ENCODE results near the gene IL24.

IL24 gene

DNA sequence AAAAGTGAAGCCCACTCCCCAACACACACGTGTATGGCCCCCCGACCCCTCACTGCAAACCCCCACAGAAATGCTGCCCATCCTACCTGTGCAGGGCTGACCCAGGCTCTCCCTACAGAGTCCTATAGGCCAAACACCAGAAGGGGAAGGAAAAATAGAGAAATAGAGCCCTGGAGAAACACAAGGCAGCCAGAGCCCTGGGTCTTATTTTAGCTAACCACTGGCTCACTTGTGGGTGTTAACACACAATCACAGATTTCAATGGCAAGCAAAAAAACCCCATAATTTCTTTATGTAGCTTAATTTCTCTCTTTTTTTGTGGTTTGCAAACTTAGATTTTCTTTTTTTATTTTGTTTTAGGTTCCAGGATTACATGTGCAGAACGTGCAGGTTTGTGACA is 50.0 kb downstream of the IL24 start:
- in situ Hi-C loops (cut with MboI; ENCODE audit: low sequenced_read_pairs), result no loop called here

DNA sequence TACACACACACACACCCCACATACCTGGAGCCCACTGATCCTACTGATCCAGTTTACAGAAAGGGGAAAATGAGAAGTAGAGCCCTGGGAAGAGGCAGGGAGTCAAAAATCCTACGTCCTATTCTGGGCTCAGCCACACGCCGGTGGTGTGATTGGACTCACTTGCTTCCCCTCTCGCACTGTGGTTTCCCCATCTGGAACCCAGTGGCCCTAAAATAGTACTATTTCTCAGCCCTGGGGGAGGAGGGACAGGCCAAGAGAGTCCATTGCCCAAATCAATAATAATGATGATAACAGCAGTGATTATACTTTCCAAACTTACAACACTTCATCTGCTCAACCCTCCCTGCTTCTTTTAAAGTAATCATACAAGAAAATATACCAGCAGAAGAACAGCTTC is 52.0 kb downstream of the IL24 start:
- in situ Hi-C loops (cut with MboI; ENCODE audit: low sequenced_read_pairs), result no loop called here

DNA sequence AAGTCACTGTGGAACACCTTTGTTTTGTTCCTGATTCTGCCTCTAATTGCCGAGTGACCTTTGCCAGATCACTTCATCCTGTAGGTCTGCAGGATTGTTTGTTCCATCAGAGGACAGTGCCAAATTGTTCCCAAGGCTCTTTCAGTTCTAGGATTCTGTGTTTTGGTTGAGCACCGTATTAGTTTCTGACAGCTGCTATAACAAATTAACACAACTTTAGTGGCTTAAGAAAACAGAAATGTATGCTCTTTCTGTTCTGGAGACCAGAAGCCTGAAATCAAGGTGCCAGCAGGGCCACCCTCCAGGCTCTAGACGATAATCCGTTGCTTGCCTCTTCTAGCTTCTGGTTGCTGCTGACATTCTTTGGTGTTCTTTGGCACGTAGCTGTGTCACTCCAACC is 52.4 kb downstream of the IL24 start:
- in situ Hi-C loops (cut with MboI; ENCODE audit: low sequenced_read_pairs), result no loop called here

DNA sequence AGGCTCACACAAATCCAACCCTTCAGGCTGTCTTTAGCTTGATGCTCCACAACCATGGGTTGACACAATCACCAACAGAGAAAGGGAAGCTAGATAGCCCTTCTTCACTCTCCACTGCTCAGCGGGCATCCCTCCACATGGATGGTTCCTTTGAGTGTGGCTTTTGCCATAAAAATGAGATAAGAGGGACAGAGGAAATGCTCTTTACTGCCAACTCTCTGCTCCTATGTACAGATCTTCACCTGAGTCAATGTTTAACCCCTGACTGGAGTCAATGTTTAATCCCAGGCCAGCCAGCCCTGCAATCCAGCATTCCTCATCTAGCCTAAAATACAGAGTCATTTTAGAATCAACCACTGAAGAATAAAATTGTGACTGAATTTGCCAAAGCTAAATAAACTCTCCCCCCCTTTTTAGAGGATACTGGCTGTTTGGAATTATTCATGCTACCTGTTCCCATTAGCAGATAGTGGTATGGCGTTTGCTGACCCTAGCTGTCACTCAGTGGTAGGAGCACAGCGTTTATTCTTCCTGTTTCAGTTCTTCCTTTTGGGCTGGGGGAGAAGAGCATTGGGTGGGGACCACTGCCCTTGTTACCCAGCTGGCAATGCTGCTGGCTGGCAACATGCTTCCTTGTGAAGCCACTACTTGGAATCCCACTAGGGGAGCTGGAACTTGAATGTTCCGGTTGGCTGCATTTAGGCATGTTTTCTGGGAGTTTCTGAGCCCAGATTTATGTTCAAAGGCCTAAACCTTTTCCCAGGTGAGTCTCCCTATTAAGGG is 54.3 kb downstream of the IL24 start:
- in situ Hi-C loops (cut with MboI; ENCODE audit: low sequenced_read_pairs), result no loop called here

DNA sequence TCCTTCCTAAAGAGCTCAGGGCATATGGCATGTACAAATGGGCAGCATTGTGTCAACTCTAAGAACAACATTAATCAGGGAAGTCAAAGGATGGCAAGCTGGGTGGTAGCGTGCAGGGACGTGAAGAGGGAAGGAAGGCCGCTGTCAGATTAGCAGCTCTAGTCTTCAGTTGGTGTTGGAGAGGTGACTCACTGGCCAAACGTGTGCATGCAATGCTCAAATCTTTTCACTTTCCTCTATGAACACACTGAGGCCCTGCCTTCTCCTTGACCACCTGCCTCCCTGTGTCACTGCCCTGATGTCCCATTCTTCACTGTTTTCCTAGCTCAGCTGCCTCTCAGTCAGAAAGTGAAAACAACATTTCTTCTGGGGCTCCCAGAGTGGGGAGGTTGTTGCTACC is 54.9 kb downstream of the IL24 start:
- in situ Hi-C loops (cut with MboI; ENCODE audit: low sequenced_read_pairs), result no loop called here

DNA sequence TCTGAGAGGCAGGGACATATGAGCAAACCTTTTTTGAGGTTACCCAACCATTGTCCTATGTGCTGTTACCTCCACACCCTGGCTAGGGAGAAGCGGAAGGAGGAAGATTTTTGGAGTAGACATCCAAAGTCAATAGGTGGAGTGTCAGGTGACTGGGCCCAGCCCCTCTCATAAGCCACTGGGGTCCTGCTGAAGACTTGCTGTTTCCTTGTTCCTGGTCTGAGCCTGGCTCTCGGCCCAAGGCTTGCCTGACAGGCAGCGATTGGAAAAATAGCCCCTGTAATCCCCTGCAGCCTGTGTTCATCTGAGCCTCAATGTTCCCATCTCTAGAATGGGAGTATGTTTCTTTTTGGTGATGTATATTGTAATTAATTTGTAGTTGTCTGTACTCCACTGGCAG is 55.9 kb downstream of the IL24 start:
- in situ Hi-C loops (cut with MboI; ENCODE audit: low sequenced_read_pairs), result no loop called here

DNA sequence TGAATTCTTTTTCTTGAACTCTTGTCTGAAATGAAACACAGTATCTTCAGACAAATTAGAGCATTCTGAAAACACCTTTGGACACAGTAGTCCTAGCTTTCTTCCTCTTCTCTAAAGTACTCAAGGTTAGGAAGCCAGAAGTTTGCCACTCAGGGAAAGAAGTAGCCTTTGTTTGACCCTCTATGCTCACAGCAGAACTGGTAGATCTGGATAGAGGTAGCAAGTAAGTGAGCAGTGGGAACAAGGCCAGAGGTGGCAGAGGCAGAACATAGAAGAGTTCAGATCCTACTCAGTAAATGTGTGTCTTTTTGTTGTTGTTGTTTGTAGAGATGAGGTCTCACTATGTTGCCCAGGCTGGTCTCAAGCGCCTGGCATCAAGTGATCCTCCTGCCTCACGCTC is 56.4 kb downstream of the IL24 start:
- in situ Hi-C loops (cut with MboI; ENCODE audit: low sequenced_read_pairs), result no loop called here

All from HL-60/S4 treated with phorbol 12-myristate 13-acetate at 8.2 ng/mL for 4 days and 3 days (cell line).